ENCODE data around the gene OR5B17.

GRCh38 chr11:58406774-58407173 is 47.9 kb upstream of the OR5B17 start, which contains the start of gene OR5B3:
- TF ChIP-seq CTCF (IDR thresholded peaks at IDR 0.05; ENCODE audit: insufficient read depth, low read depth, low read length) (no peak), EZH2 (IDR thresholded peaks at IDR 0.05; ENCODE audit: insufficient read depth, low read length) (no peak)
